UCSD-AML1 (cell line): ENCODE results near the gene DAD1.

Source experiments
- DNase-seq: peaks from one replicate; lab custom pipeline; 2025; ENCODE audit not compliant: unreplicated experiment; lab: John Stamatoyannopoulos, UW

The DAD1 gene

GRCh38 chr14:22519877-22520685 is 68.9 kb downstream of the DAD1 start:
- DNase-seq, result no peak

GRCh38 chr14:22518073-22518472 is 71.0 kb downstream of the DAD1 start:
- DNase-seq, result no peak

- DNase-seq, result no peak
Observed at GRCh38 chr14:22517117-22517720, 71.8 kb downstream of the DAD1 start.

GRCh38 chr14:22515929-22516328 is 73.1 kb downstream of the DAD1 start:
- no peak for DNase-seq
